NCI-H510A (cell line): Measurements from ENCODE around the gene ATOH1.

Source experiments
- DNase-seq: peaks from one replicate; lab custom pipeline; 2025; lab: John Stamatoyannopoulos, UW

ATOH1 gene

GRCh38 chr4:93834249-93835066 is 5.9 kb downstream of the ATOH1 start:
- DNase-seq: no peak

GRCh38 chr4:93835929-93836328 is 7.4 kb downstream of the ATOH1 start:
- DNase-seq: no peak

- DNase-seq: no peak
Observed at GRCh38 chr4:93839704-93840103, 11.2 kb downstream of the ATOH1 start.

- no peak for DNase-seq
Observed at GRCh38 chr4:93841803-93842345, 13.3 kb downstream of the ATOH1 start.

- DNase-seq: no peak
Observed at GRCh38 chr4:93842601-93843252, 14.2 kb downstream of the ATOH1 start.

- no peak for DNase-seq
Observed at GRCh38 chr4:93843772-93844171, 15.2 kb downstream of the ATOH1 start.

- no peak for DNase-seq
Observed at GRCh38 chr4:93852680-93853079, 24.1 kb downstream of the ATOH1 start.

GRCh38 chr4:93855926-93856325 is 27.4 kb downstream of the ATOH1 start:
- no peak for DNase-seq

- no peak for DNase-seq
Observed at GRCh38 chr4:93865650-93866049, 37.1 kb downstream of the ATOH1 start.

- DNase-seq: no peak
Observed at GRCh38 chr4:93867416-93868001, 39.0 kb downstream of the ATOH1 start.

GRCh38 chr4:93870876-93871458 is 42.4 kb downstream of the ATOH1 start:
- DNase-seq: no peak

- DNase-seq: no peak
Observed at GRCh38 chr4:93876754-93877153, 48.2 kb downstream of the ATOH1 start.

GRCh38 chr4:93878566-93878965 is 50.0 kb downstream of the ATOH1 start:
- DNase-seq: no peak

GRCh38 chr4:93879919-93880318 is 51.4 kb downstream of the ATOH1 start:
- no peak for DNase-seq
